GM21576 (cell line): ENCODE results near the gene TIMMDC1.
"Not testable (repeated sequence)": the region's sequence is repeated elsewhere in the genome, so short reads cannot be mapped to it uniquely, and the experiment has no call there.

Experiments
- ATAC-seq: cut with Tn5 transposase; IDR thresholded peaks from one replicate; pipeline ENCODE4 v1.9.1; 2021; ENCODE audit warnings: mild to moderate bottlenecking, moderate library complexity; ENCODE audit not compliant: unreplicated experiment

The TIMMDC1 gene

GRCh38 chr3:119508172-119508845 is 10.0 kb downstream of the TIMMDC1 start:
- no peak for ATAC-seq

GRCh38 chr3:119510690-119511089 is 12.3 kb downstream of the TIMMDC1 start:
- ATAC-seq = no peak

- no peak for ATAC-seq
Observed at GRCh38 chr3:119514637-119515036, 16.3 kb downstream of the TIMMDC1 start.

DNA sequence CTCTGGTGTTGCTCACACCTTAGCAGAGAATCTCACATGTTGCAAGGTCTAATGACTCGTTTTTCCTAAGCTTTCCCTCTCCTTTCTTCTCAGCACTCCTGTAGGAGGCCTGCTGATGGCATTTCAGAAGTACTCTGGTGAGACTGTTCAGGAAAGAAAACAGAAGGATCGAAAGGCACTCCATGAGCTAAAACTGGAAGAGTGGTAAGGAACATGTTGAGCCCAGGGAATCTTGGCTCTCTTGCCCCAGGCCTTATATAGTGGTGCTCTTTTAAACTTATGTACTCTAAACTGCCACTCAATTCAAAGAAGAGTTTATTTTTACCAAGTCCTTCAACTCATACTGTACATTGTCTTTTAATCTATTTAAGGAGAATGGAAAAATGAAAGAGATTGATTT is 18.8 kb downstream of the TIMMDC1 start:
- no peak for ATAC-seq

- ATAC-seq = no peak
Observed at GRCh38 chr3:119518026-119518425, 19.7 kb downstream of the TIMMDC1 start.

GRCh38 chr3:119524931-119525662 is 26.8 kb downstream of the TIMMDC1 start:
- ATAC-seq = no peak

DNA sequence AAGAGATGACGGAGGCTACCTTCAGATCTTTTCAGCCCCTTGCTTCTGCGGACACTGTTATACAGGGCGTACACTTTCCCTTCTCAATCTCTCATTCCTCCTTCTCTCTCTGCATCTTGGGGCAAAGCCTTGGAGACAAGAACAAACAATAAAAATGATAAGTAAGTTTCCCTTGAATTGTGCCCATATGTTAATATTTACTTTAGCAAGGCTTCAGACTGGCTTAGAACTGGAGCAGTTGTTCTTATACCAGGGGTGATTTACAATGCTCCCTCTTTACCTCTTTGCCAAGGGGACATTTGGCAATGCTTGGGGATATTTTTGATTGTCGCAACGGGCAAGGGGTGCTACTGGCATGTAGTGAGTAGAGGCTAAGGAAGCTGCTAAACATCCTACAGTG is 29.4 kb downstream of the TIMMDC1 start:
- ATAC-seq = no peak

- ATAC-seq = no peak
Observed at GRCh38 chr3:119529883-119530282, 31.5 kb downstream of the TIMMDC1 start.

- no peak for ATAC-seq
Observed at GRCh38 chr3:119530456-119530855, 32.1 kb downstream of the TIMMDC1 start.

GRCh38 chr3:119531151-119531550 is 32.8 kb downstream of the TIMMDC1 start:
- no peak for ATAC-seq

- ATAC-seq = no peak
Observed at GRCh38 chr3:119534296-119534695, 35.9 kb downstream of the TIMMDC1 start.

- ATAC-seq = no peak
Observed at GRCh38 chr3:119536757-119537156, 38.4 kb downstream of the TIMMDC1 start.

DNA sequence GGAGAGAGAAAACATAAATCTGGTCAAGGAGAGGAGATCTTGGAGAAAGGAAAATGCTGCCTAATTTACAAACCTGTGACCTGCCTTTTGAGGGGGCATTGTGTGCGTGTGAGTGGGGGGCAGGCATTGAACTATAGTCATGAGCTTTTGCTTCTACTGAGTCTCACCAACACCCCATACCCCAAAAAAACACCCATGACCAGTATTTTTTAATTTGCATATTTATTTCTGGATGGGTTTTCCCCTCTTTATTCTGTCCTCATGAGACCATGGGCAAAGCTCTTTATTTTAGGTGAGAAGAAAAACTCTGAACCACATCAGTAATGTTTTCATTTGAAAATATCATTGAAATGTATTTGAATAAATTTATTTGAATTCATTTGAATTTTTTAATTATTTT is 40.4 kb downstream of the TIMMDC1 start:
- no peak for ATAC-seq

DNA sequence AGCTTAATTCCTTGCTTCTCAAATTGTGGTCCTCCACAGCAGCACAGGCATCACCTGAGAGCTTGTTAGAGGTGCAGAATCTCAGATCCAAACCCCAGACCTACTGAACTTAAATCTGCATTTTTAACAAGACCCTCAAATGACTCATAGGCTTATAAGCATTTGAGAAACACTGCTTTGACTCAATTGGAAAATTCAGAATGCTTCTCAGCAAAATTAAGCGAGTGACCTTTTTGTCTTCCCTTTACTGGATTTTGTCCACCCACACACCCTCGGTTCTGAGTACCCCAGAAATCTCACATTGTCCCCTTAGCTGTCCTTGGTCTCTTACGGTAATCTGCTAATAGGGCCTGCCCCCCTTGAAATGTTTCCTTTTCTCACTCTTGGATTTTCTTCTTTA is 43.2 kb downstream of the TIMMDC1 start:
- no peak for ATAC-seq

- ATAC-seq = no peak
Observed at GRCh38 chr3:119542168-119542767, 43.9 kb downstream of the TIMMDC1 start.

DNA sequence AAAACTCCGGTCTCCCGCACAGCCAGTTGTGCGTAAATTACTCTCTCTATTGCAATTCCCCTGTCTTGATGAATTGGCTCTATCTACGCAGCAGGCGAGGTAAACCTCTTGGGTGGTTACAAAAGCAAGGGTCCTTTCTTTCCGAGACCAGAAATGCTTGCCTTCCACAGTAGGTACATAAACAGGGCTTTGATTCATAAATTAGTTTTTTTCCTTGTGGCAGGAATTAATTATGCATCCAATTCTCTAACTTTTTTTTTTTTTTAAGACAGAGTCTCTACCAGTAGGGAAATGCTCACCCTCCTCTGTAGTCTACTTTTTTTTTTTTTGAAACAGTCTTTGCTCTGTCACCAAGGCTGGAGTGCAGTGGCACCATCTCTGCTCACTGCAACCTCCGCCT is 44.8 kb downstream of the TIMMDC1 start:
- no peak for ATAC-seq

GRCh38 chr3:119547227-119547626 is 48.9 kb downstream of the TIMMDC1 start:
- ATAC-seq = no peak

- ATAC-seq = no peak
Observed at GRCh38 chr3:119548341-119548740, 50.0 kb downstream of the TIMMDC1 start.

GRCh38 chr3:119550192-119550910 is 52.0 kb downstream of the TIMMDC1 start:
- ATAC-seq = peak; percentile 32

DNA sequence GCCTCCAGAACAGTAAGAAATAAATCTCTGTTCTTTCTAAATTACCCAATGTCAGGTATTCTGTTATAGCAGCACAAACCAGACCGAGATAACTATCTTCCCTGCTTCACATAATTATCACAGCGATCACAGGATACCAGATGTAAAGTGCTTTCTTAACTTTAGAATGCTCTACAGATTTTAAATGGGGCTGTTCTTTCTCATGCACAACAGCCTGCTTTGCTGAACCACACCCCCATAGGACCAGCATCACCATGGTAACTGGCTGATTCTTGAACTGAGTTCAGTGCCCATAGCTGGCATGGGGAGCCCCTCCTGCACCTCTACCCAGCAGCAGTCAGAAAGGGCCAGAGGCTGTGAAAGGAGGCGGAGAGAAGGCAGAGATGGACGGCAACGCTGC is 53.3 kb downstream of the TIMMDC1 start:
- no peak for ATAC-seq

DNA sequence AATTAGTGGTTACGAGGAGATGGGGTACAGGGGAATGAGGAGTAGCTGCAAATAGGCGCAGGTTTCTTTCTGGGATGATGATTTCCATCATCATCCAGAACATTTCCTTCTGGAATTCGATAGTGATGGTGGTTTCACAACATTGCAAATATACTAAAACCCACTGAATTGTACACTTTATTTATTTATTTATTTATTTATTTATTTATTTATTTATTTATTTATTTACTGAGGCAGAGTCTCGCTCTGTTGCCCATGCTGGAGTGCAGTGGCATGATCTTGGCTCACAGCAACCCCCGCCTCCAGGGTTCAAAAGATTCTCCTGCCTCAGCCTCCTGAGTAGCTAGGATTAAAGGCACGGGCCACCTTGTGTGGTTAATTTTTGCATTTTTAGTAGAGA is 54.6 kb downstream of the TIMMDC1 start:
- not testable (repeated sequence) for ATAC-seq
